Measurements from ENCODE around the gene TRAK1.

GRCh38 chr3:42263354-42264346, 172.5 kb downstream of the TRAK1 start:
- no peak for TF ChIP-seq POLR2A (IDR thresholded peaks at IDR 0.05; ENCODE audit: low read depth, low read length)
- no peak for TF ChIP-seq TAF1 (IDR thresholded peaks at IDR 0.05; ENCODE audit: low read depth, low read length)
- no peak for TF ChIP-seq PAX5 (IDR thresholded peaks at IDR 0.05; ENCODE audit: insufficient read depth, low read length, severe bottlenecking)
- no peak for TF ChIP-seq POLR2AphosphoS5 (IDR thresholded peaks at IDR 0.05; ENCODE audit: low read depth, low read length)

Measured in GM12891 (cell line).